ENCODE data around the gene PRKCH. TPM values are rescaled to one million over a fixed set of nuclear protein-coding genes. Genes with fewer than 3 reads are reported as not detected.

PRKCH gene
- polyA plus RNA-seq, 5 donors: 29.5 to 47.5 (median 45.7) TPM

GRCh38 chr14:61563880-61564617 is 242.7 kb downstream of the PRKCH start:
- no peak for DNase-seq

GRCh38 chr14:61564618-61565091 is 243.3 kb downstream of the PRKCH start:
- no peak for DNase-seq

GRCh38 chr14:61565181-61565580 is 243.8 kb downstream of the PRKCH start:
- no peak for DNase-seq

GRCh38 chr14:61565836-61566536 is 244.6 kb downstream of the PRKCH start:
- DNase-seq: no peak

GRCh38 chr14:61566537-61567225 is 245.3 kb downstream of the PRKCH start:
- no peak for DNase-seq

GRCh38 chr14:61567838-61568571 is 246.6 kb downstream of the PRKCH start:
- DNase-seq: no peak

- DNase-seq: no peak
These were observed 247.2 kb downstream of the PRKCH start for GRCh38 chr14:61568572-61569011.

GRCh38 chr14:61569308-61569707 is 247.9 kb downstream of the PRKCH start:
- DNase-seq: no peak

- DNase-seq: no peak
These were observed 248.6 kb downstream of the PRKCH start for GRCh38 chr14:61569812-61570548.

- DNase-seq: no peak
These were observed 249.3 kb downstream of the PRKCH start for GRCh38 chr14:61570549-61571290.

GRCh38 chr14:61571917-61572316 is 250.5 kb downstream of the PRKCH start:
- DNase-seq: no peak

GRCh38 chr14:61573321-61573720 is 251.9 kb downstream of the PRKCH start:
- DNase-seq: no peak

GRCh38 chr14:61573748-61574513 is 252.6 kb downstream of the PRKCH start:
- DNase-seq: no peak

GRCh38 chr14:61574514-61574807 is 253.1 kb downstream of the PRKCH start:
- DNase-seq: no peak

GRCh38 chr14:61575126-61575525 is 253.7 kb downstream of the PRKCH start:
- no peak for DNase-seq

GRCh38 chr14:61575551-61576150 is 254.3 kb downstream of the PRKCH start:
- no peak for DNase-seq

- DNase-seq: no peak
These were observed 256.1 kb downstream of the PRKCH start for GRCh38 chr14:61577506-61577931.

- no peak for DNase-seq
These were observed 257.4 kb downstream of the PRKCH start for GRCh38 chr14:61578745-61579144.

GRCh38 chr14:61581340-61581739 is 260.0 kb downstream of the PRKCH start:
- DNase-seq: no peak
